ENCODE measurements around the gene ENPP6.

DNA sequence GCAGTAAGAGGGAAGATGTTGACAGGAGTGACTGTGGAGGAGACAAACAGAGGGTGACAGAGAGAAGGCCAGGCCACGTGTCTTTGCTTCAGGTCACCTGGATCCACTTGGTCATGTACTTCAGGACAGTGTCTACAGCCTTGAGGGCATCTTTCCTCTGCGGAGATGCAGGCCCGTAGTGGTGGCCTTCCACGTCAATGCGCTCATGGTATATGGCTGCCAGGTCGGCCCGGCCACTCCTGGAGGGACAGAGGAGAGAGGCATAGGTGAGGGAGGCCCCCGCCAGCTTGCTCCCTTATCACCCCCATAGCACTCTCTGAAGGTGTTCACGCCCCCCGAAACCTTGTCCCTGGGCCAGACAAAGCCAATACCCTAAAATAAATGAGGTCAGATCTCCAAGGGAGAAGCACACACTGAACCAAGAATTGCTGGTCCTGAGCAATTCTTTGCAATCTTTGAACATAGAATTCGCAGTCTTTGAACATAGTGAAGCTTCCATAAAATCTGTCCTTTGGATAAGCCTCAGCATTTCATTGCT, 99.9 kb downstream of the ENPP6 start:
- TF ChIP-seq, protein P1, sequence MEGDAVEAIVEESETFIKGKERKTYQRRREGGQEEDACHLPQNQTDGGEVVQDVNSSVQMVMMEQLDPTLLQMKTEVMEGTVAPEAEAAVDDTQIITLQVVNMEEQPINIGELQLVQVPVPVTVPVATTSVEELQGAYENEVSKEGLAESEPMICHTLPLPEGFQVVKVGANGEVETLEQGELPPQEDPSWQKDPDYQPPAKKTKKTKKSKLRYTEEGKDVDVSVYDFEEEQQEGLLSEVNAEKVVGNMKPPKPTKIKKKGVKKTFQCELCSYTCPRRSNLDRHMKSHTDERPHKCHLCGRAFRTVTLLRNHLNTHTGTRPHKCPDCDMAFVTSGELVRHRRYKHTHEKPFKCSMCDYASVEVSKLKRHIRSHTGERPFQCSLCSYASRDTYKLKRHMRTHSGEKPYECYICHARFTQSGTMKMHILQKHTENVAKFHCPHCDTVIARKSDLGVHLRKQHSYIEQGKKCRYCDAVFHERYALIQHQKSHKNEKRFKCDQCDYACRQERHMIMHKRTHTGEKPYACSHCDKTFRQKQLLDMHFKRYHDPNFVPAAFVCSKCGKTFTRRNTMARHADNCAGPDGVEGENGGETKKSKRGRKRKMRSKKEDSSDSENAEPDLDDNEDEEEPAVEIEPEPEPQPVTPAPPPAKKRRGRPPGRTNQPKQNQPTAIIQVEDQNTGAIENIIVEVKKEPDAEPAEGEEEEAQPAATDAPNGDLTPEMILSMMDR (IDR thresholded peaks at IDR 0.05): no peak
- no peak for TF ChIP-seq EZH2 (IDR thresholded peaks at IDR 0.05; ENCODE audit: borderline replicate concordance, insufficient read depth, low read depth, low read length, poor library complexity, severe bottlenecking)
